HG02884 (cell line): ENCODE measurements around the gene TBK1.
A peak's percentile ranks its signal among the peaks of the same experiment; 100 is the strongest.

ENCODE experiments used
- ATAC-seq: cut with Tn5 transposase; IDR thresholded peaks from one replicate; pipeline ENCODE4 v1.9.1; 2021; ENCODE audit warnings: mild to moderate bottlenecking, moderate library complexity; ENCODE audit not compliant: unreplicated experiment

The TBK1 gene

GRCh38 chr12:64450711-64451486, 1.0 kb upstream of the TBK1 start:
- ATAC-seq: peak; percentile 21

- ATAC-seq: no peak
Measured at GRCh38 chr12:64452559-64453329, 824 bp downstream of the TBK1 start.

GRCh38 chr12:64455506-64455905, 3.6 kb downstream of the TBK1 start:
- ATAC-seq: no peak

- ATAC-seq: no peak
Measured at GRCh38 chr12:64456119-64456518, 4.2 kb downstream of the TBK1 start.

- ATAC-seq: no peak
Measured at GRCh38 chr12:64457032-64457431, 5.1 kb downstream of the TBK1 start.

GRCh38 chr12:64457466-64457865, 5.5 kb downstream of the TBK1 start:
- no peak for ATAC-seq

- no peak for ATAC-seq
Measured at GRCh38 chr12:64457923-64458322, 6.0 kb downstream of the TBK1 start.

GRCh38 chr12:64459394-64459891, 7.5 kb downstream of the TBK1 start:
- ATAC-seq: no peak

GRCh38 chr12:64461634-64462414, 9.9 kb downstream of the TBK1 start:
- ATAC-seq: no peak

GRCh38 chr12:64466178-64466577, 14.3 kb downstream of the TBK1 start:
- no peak for ATAC-seq

GRCh38 chr12:64468966-64469365, 17.0 kb downstream of the TBK1 start:
- ATAC-seq: no peak

- no peak for ATAC-seq
Measured at GRCh38 chr12:64469455-64470142, 17.7 kb downstream of the TBK1 start.

- no peak for ATAC-seq
Measured at GRCh38 chr12:64470495-64470894, 18.6 kb downstream of the TBK1 start.

GRCh38 chr12:64473176-64473575, 21.3 kb downstream of the TBK1 start:
- no peak for ATAC-seq

GRCh38 chr12:64475518-64475917, 23.6 kb downstream of the TBK1 start:
- ATAC-seq: no peak

- ATAC-seq: no peak
Measured at GRCh38 chr12:64476844-64477243, 24.9 kb downstream of the TBK1 start.

- no peak for ATAC-seq
Measured at GRCh38 chr12:64478661-64479060, 26.7 kb downstream of the TBK1 start.

GRCh38 chr12:64480148-64480547, 28.2 kb downstream of the TBK1 start:
- ATAC-seq: no peak

GRCh38 chr12:64486657-64487056, 34.7 kb downstream of the TBK1 start:
- no peak for ATAC-seq

- ATAC-seq: no peak
Measured at GRCh38 chr12:64491718-64492117, 39.8 kb downstream of the TBK1 start.

GRCh38 chr12:64493513-64493912, 41.6 kb downstream of the TBK1 start:
- ATAC-seq: no peak
